GM12878 (cell line): Measurements from ENCODE around the gene BSCL2. TPM values are rescaled to one million over a fixed set of nuclear protein-coding genes. Genes with fewer than 3 reads are reported as not detected.

Source experiments
- BMI1 ChIP-seq: fragments of 450-650 bp; IDR thresholded peaks from 2 replicates; pipeline ENCODE4 v1.6.1; 2016; ENCODE audit warnings: mild to moderate bottlenecking, moderate library complexity, borderline replicate concordance
- CREB1 ChIP-seq: IDR thresholded peaks from 2 replicates; pipeline ENCODE4 v1.6.1; 2012; ENCODE audit warnings: low read depth, mild to moderate bottlenecking, inconsistent platforms
- EED ChIP-seq: sonication (generic); IDR thresholded peaks from 2 replicates; pipeline ENCODE4 v1.6.1; 2016; ENCODE audit warnings: antibody characterized with exemption, low read depth
- GABPA ChIP-seq: IDR thresholded peaks from 2 replicates; pipeline ENCODE4 v1.6.1; 2014; ENCODE audit warnings: antibody characterized with exemption, low read depth, mild to moderate bottlenecking, inconsistent platforms
- IKZF2 ChIP-seq, 2 experiments: fragments of 450-650 bp; IDR thresholded peaks; 2 replicates each; pipeline ENCODE4 v1.6.1; 2017; ENCODE audit warnings: mild to moderate bottlenecking in 2 of 2, moderate library complexity in 2 of 2
- KLF5 ChIP-seq: fragments of 450-650 bp; IDR thresholded peaks from 2 replicates; pipeline ENCODE4 v1.6.1; 2014; ENCODE audit warnings: mild to moderate bottlenecking; ENCODE audit not compliant: partially characterized antibody
- MLLT1 ChIP-seq: fragments of 450-650 bp; IDR thresholded peaks from 2 replicates; pipeline ENCODE4 v1.6.1; 2016; ENCODE audit warnings: mild to moderate bottlenecking
- MTA2 ChIP-seq: fragments of 450-650 bp; IDR thresholded peaks from 2 replicates; pipeline ENCODE4 v1.6.1; 2016; ENCODE audit warnings: low read depth, mild to moderate bottlenecking, moderate library complexity
- NKRF ChIP-seq: fragments of 450-650 bp; conservative IDR thresholded peaks from 2 replicates; pipeline ENCODE4 v1.6.1; 2017; ENCODE audit warnings: mild to moderate bottlenecking, moderate library complexity
- NR2C2 ChIP-seq: IDR thresholded peaks from 2 replicates; pipeline ENCODE4 v1.6.1; 2011; ENCODE audit warnings: borderline replicate concordance, low read depth; ENCODE audit not compliant: control insufficient read depth, insufficient read length
- POLR2AphosphoS5 ChIP-seq: IDR thresholded peaks from 2 replicates; pipeline ENCODE4 v1.6.1; 2011; ENCODE audit warnings: mild to moderate bottlenecking, low read length, inconsistent platforms
- RAD21 ChIP-seq: IDR thresholded peaks from 2 replicates; pipeline ENCODE4 v1.6.1; 2011; ENCODE audit warnings: mild to moderate bottlenecking, low read depth, low read length, moderate library complexity; ENCODE audit not compliant: insufficient read depth
- RCOR1 ChIP-seq: conservative IDR thresholded peaks from 2 replicates; pipeline ENCODE4 v1.6.1; 2012; ENCODE audit warnings: low read depth, low read length, improper control_type of control experiment
- RELA ChIP-seq: fragments of 450-650 bp; IDR thresholded peaks from 2 replicates; pipeline ENCODE4 v1.8.0; 2014; ENCODE audit warnings: borderline replicate concordance; ENCODE audit not compliant: partially characterized antibody
- SKIL ChIP-seq: fragments of 450-650 bp; IDR thresholded peaks from 2 replicates; pipeline ENCODE4 v1.6.1; 2017; ENCODE audit warnings: mild to moderate bottlenecking, low read depth, inconsistent platforms; ENCODE audit not compliant: poor library complexity, severe bottlenecking
- SPI1 ChIP-seq: IDR thresholded peaks from 2 replicates; pipeline ENCODE4 v1.6.1; 2011; ENCODE audit warnings: low read depth, mild to moderate bottlenecking, low read length, moderate library complexity, borderline replicate concordance; ENCODE audit not compliant: insufficient read depth
- SREBF1 ChIP-seq: IDR thresholded peaks from 2 replicates; pipeline ENCODE4 v1.6.1; 2012; ENCODE audit warnings: mild to moderate bottlenecking, low read length
- TAF1 ChIP-seq: IDR thresholded peaks from 2 replicates; pipeline ENCODE4 v1.6.1; 2011; ENCODE audit warnings: mild to moderate bottlenecking, low read depth, low read length, borderline replicate concordance
- WRNIP1 ChIP-seq: IDR thresholded peaks from 2 replicates; pipeline ENCODE4 v1.6.1; 2011; ENCODE audit warnings: low read depth, low read length, improper control_type of control experiment, borderline replicate concordance
- ZBTB11 ChIP-seq: fragments of 450-650 bp; formaldehyde crosslinking; IDR thresholded peaks from 2 replicates; pipeline ENCODE4 v1.5.0; 2022; ENCODE audit warnings: mild to moderate bottlenecking, missing genetic modification characterization
- polyA plus RNA-seq, 11 experiments: library from polyadenylated mRNA; depleted of rRNA in 4 of 11; unstranded in 6 of 11; stranded (reverse) in 5 of 11; fragments of >200 nt; fragmentation: Nextera tagmentation in 4 of 11; fragmentation: Illumina TruSeq in 1 of 11; extraction: Ambion mirVana in 4 of 11; extraction: Trizol in 1 of 11; gene quantifications; 1 replicate in 1 of 11; 2 replicates in 10 of 11; pipeline versions ENCODE4 v1.2.1 to v1.2.3, GENCODE V29; 2011 to 2016; ENCODE audit warnings: inconsistent platforms in 2 of 11, missing spikeins in 2 of 11, low read depth in 1 of 11
- total RNA-seq, 4 experiments: library from RNA; depleted of rRNA in 3 of 4; stranded (reverse); fragments of >200 nt in 3 of 4; fragmentation: Illumina TruSeq in 1 of 4; extraction: Trizol in 1 of 4; gene quantifications; 2 replicates each; pipeline versions ENCODE4 v1.2.1 to v1.2.3, GENCODE V29; 2013 to 2021

BSCL2 gene
- total and polyA plus RNA-seq, 10 of the 15 experiments (the other 5 are each of a cell fraction or from before 2014, with no cell fraction given) = 12.3 to 57.9 (median 21.8) TPM

- TF ChIP-seq ZBTB11 (CRISPR knock-in tag) (no peak), RAD21 (no peak), CREB1 (0 out of 2 replicates have a peak, but pooled peaks have one; percentile 8), SPI1 (peak; percentile 24), RCOR1 (0 out of 2 replicates have a peak, but pooled peaks have one; percentile 29), POLR2AphosphoS5 (peak; percentile 90), EED (peak; percentile 79), KLF5 (peak; percentile 47), BMI1 (0 out of 2 replicates have a peak, but pooled peaks have one; percentile 31), WRNIP1 (no peak), NR2C2 (peak; percentile 79), MTA2 (peak; percentile 90), SKIL (peak; percentile 68), NKRF (peak; percentile 86), RELA (peak; percentile 10), TAF1 (peak; percentile 77; the same call in 1 of the 2 replicates), GABPA (peak; percentile 96), MLLT1 (0 out of 2 replicates have a peak, but pooled peaks have one; percentile 65), SREBF1 (peak; percentile 61), IKZF2 (IDR thresholded peaks at IDR 0.05) (peak; percentile 82 to 89)
These were observed 21.2 kb upstream of the BSCL2 start, which contains the start of gene TTC9C (continued) for GRCh38 chr11:62728171-62728988.
